ENCODE results near the gene ABCB11.

Gene ABCB11

GRCh38 chr2:168986398-168986943 is 44.7 kb downstream of the ABCB11 start:
- Histone ChIP-seq H3K27me3 (ENCODE audit: low read depth, low read length) (no peaks in the 10 kb centered on the region), H3K4me2 (ENCODE audit: low read length) (no peak overlapping the region), H4K20me1 (ENCODE audit: insufficient read depth, low read length) (no peaks in the 10 kb centered on the region), H3K4me3 (ENCODE audit: low read length) (no peak overlapping the region), H3K27ac (ENCODE audit: low read length) (no peak overlapping the region), H3K9me3 (ENCODE audit: insufficient read depth, low read length) (no peaks in the 10 kb centered on the region), H3K9ac (ENCODE audit: low read length) (no peak overlapping the region), H3K36me3 (replicated peaks; ENCODE audit: low read depth, low read length) (no peaks in the 10 kb centered on the region), H2AFZ (ENCODE audit: low read depth, low read length) (no peak overlapping the region), H3K79me2 (ENCODE audit: low read length) (no peaks in the 10 kb centered on the region), H3K4me1 (ENCODE audit: low read length) (no peaks in the 10 kb centered on the region)
- TF ChIP-seq EZH2phosphoT487 (IDR thresholded peaks at IDR 0.05; ENCODE audit: low read depth) (no peak), CTCF (IDR thresholded peaks at IDR 0.05; ENCODE audit: low read depth, low read length) (no peak)

- TF ChIP-seq EZH2phosphoT487 (IDR thresholded peaks at IDR 0.05; ENCODE audit: low read depth) (no peak), CTCF (IDR thresholded peaks at IDR 0.05; ENCODE audit: low read depth, low read length) (no peak)
- Histone ChIP-seq H3K4me3 (ENCODE audit: low read length) (no peak overlapping the region), H3K79me2 (ENCODE audit: low read length) (no peaks in the 10 kb centered on the region), H3K27me3 (ENCODE audit: low read depth, low read length) (no peaks in the 10 kb centered on the region), H3K27ac (ENCODE audit: low read length) (no peak overlapping the region), H2AFZ (ENCODE audit: low read depth, low read length) (no peak overlapping the region), H3K36me3 (replicated peaks; ENCODE audit: low read depth, low read length) (no peaks in the 10 kb centered on the region), H3K4me1 (ENCODE audit: low read length) (no peaks in the 10 kb centered on the region), H3K9me3 (ENCODE audit: insufficient read depth, low read length) (no peaks in the 10 kb centered on the region), H3K9ac (ENCODE audit: low read length) (no peak overlapping the region), H4K20me1 (ENCODE audit: insufficient read depth, low read length) (no peaks in the 10 kb centered on the region), H3K4me2 (ENCODE audit: low read length) (no peak overlapping the region)
Observed at GRCh38 chr2:168981651-168982050, 49.5 kb downstream of the ABCB11 start.

GRCh38 chr2:168978461-168978861 is 52.7 kb downstream of the ABCB11 start:
- H3K4me2 ChIP-seq (ENCODE audit: low read length): no peak overlapping the region
- no peak overlapping the region for H3K9ac ChIP-seq (ENCODE audit: low read length)
- H3K4me3 ChIP-seq (ENCODE audit: low read length): no peak overlapping the region
- no peak overlapping the region for H3K27ac ChIP-seq (ENCODE audit: low read length)
- TF ChIP-seq CTCF (IDR thresholded peaks at IDR 0.05; ENCODE audit: low read depth, low read length): no peak
- no peak for TF ChIP-seq EZH2phosphoT487 (IDR thresholded peaks at IDR 0.05; ENCODE audit: low read depth)
- no peaks in the 10 kb centered on the region for H4K20me1 ChIP-seq (ENCODE audit: insufficient read depth, low read length)
- H3K4me1 ChIP-seq (ENCODE audit: low read length): no peaks in the 10 kb centered on the region; the same call in 1 of the 2 replicates
- H3K27me3 ChIP-seq (ENCODE audit: low read depth, low read length): no peaks in the 10 kb centered on the region
- no peaks in the 10 kb centered on the region for H3K9me3 ChIP-seq (ENCODE audit: insufficient read depth, low read length)
- no peak overlapping the region for H2AFZ ChIP-seq (ENCODE audit: low read depth, low read length)
- no peaks in the 10 kb centered on the region for H3K36me3 ChIP-seq (replicated peaks; ENCODE audit: low read depth, low read length)
- no peaks in the 10 kb centered on the region for H3K79me2 ChIP-seq (ENCODE audit: low read length)

GRCh38 chr2:168977608-168978007 is 53.5 kb downstream of the ABCB11 start:
- H3K79me2 ChIP-seq (ENCODE audit: low read length): no peaks in the 10 kb centered on the region
- no peaks in the 10 kb centered on the region for H4K20me1 ChIP-seq (ENCODE audit: insufficient read depth, low read length)
- no peak overlapping the region for H3K9ac ChIP-seq (ENCODE audit: low read length)
- H3K36me3 ChIP-seq (replicated peaks; ENCODE audit: low read depth, low read length): no peaks in the 10 kb centered on the region
- H2AFZ ChIP-seq (ENCODE audit: low read depth, low read length): no peak overlapping the region
- no peaks in the 10 kb centered on the region; the same call in 1 of the 2 replicates for H3K4me1 ChIP-seq (ENCODE audit: low read length)
- no peak overlapping the region for H3K4me3 ChIP-seq (ENCODE audit: low read length)
- TF ChIP-seq EZH2phosphoT487 (IDR thresholded peaks at IDR 0.05; ENCODE audit: low read depth) (no peak), CTCF (IDR thresholded peaks at IDR 0.05; ENCODE audit: low read depth, low read length) (no peak)
- no peak overlapping the region for H3K4me2 ChIP-seq (ENCODE audit: low read length)
- no peaks in the 10 kb centered on the region for H3K27me3 ChIP-seq (ENCODE audit: low read depth, low read length)
- H3K27ac ChIP-seq (ENCODE audit: low read length): no peak overlapping the region
- H3K9me3 ChIP-seq (ENCODE audit: insufficient read depth, low read length): no peaks in the 10 kb centered on the region

All from OCI-LY3 (cell line).